Hepatic stellate cell (primary cell): ENCODE results near the gene SCYL1.

Experiments used
- DNase-seq: peaks from one replicate; pipeline ENCODE4 v3.0.0; 2011; ENCODE audit warnings: low spot score

The SCYL1 gene

DNA sequence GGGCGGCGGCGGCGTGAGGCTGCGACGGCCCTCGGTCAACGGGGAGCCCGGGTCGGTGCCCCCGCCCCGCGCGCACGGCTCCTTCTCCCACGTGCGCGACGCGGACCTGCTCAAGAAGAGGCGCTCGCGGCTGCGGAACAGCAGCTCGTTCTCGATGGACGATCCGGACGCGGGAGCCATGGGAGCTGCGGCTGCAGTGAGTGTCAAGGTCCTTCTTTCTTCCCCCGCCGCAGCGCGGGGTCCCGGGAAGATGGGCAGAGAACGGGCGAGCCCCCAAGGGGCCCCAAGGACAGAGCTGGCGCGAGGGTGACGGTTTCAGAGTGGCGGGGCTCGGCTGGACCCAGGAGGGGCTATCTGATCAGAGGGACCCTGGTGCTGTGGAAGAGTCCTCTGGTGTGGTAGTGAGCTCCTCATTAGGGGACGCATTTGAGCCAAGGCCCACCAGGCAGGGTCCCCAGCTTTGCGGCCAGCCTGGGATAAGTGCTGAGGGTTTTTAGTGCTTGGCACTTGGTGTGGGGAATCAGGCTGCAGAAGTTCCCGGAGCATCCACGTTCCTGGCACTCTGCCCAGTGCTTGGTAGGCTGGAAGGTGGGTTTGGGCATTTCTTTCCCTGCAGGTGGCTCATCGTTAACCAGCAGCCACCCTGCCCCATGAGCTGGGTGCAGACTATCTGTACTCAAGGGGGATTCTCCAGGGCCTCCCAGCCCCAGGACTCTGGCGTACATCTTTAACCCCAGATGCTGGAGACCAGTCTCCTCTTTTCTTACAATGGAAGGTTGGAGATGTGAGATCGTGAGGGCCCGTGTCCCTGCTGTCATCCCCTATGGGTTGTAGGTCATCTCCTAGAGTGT lies 60.7 kb downstream of the SCYL1 start:
- DNase-seq: no peak

DNA sequence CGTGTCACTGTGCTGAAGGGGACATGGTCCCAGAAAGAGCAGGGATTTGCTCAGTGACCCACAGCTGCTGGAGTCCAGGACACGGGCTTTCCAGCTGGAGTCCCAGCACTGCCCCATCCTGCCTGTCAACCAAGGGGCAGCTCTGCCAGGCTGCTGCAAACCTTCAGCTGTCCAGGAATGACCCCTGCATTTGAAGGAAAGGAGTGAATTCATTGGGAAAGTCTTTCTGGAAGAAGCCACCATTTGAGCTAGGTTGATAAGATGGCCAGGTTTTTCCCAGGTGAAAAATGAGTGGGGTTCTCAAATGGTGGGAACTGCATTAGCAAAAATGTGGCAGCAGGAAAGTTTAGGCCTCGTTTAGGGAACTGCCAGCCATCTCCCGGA lies 61.4 kb downstream of the SCYL1 start:
- DNase-seq: no peak

DNA sequence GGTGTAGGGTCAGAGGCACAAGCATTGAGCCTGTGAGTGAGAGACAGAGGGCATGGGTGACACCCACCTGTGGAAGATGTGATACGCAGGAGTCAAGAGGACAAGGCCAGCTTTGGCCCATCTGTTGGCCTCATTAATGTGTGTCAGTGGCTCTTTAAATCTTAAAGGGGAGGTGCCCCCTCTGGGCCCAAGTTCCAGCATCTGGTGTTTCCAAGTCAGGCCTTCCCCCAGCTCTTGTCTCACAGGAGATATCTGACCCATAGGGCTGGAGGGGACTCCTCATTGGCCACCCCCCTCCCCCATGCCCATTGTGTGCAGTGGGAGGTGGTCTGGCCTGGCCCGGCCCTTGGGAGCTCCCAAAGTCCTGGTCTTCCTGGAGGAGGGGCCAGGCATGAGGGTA lies 61.8 kb downstream of the SCYL1 start:
- peak; percentile 75 for DNase-seq
